CD4-positive, alpha-beta T cell treated with Interleukin-2 at 100 ng/mL for 4 hours (primary cell): ENCODE measurements around the gene TTYH1.
A peak's percentile ranks its signal among the peaks of the same experiment; 100 is the strongest.
"Not testable (repeated sequence)": the region's sequence is repeated elsewhere in the genome, so short reads cannot be mapped to it uniquely, and the experiment has no call there.

Experiments used
- DNase-seq: peaks from one replicate; pipeline ENCODE4 v3.0.0-alpha.2; 2020; ENCODE audit warnings: low spot score

Gene TTYH1

GRCh38 chr19:54415208-54415900 is at the start of gene TTYH1:
Gene TTYH1, plus strand, starts transcription at chr19:54415464. Its CDS starts 89 bp downstream, at chr19:54415553.
- DNase-seq = no peak

- DNase-seq = not testable (repeated sequence)
Observed at GRCh38 chr19:54365798-54366197, 49.5 kb upstream of the TTYH1 start.

- DNase-seq = no peak
Observed at GRCh38 chr19:54366811-54367210, 48.5 kb upstream of the TTYH1 start.

- no peak for DNase-seq
Observed at GRCh38 chr19:54369082-54369687, 46.1 kb upstream of the TTYH1 start.

GRCh38 chr19:54369688-54370433 is 45.4 kb upstream of the TTYH1 start:
- not testable (repeated sequence) for DNase-seq

- DNase-seq = peak; percentile 48
Observed at GRCh38 chr19:54370434-54370796, 44.8 kb upstream of the TTYH1 start.

- not testable (repeated sequence) for DNase-seq
Observed at GRCh38 chr19:54371453-54371852, 43.8 kb upstream of the TTYH1 start.

- no peak for DNase-seq
Observed at GRCh38 chr19:54373781-54374631, 41.3 kb upstream of the TTYH1 start.

GRCh38 chr19:54375181-54375938 is 39.9 kb upstream of the TTYH1 start:
- peak; percentile 25 for DNase-seq

- no peak for DNase-seq
Observed at GRCh38 chr19:54376610-54377285, 38.5 kb upstream of the TTYH1 start.

- DNase-seq = no peak
Observed at GRCh38 chr19:54379187-54379678, 36.0 kb upstream of the TTYH1 start.

GRCh38 chr19:54380897-54381296 is 34.4 kb upstream of the TTYH1 start:
- DNase-seq = no peak

- not testable (repeated sequence) for DNase-seq
Observed at GRCh38 chr19:54382041-54382440, 33.2 kb upstream of the TTYH1 start.

GRCh38 chr19:54383330-54383729 is 31.9 kb upstream of the TTYH1 start:
- DNase-seq = no peak

GRCh38 chr19:54387991-54388801 is 27.1 kb upstream of the TTYH1 start:
- peak; percentile 46 for DNase-seq

- peak; percentile 26 for DNase-seq
Observed at GRCh38 chr19:54388802-54389139, 26.5 kb upstream of the TTYH1 start.

- peak; percentile 31 for DNase-seq
Observed at GRCh38 chr19:54389553-54389952, 25.7 kb upstream of the TTYH1 start.

- DNase-seq = peak; percentile 75
Observed at GRCh38 chr19:54390942-54391577, 24.2 kb upstream of the TTYH1 start.

GRCh38 chr19:54391589-54392061 is 23.6 kb upstream of the TTYH1 start:
- no peak for DNase-seq
